ENCODE results near the gene LAMA2. TPM values are rescaled to one million over a fixed set of nuclear protein-coding genes. Genes with fewer than 3 reads are reported as not detected.

The LAMA2 gene
- total RNA-seq, 1 donor from 2014 or later, result 0.23 TPM

- no peak overlapping the region for H3K27ac Mint-ChIP-seq
- peaks cover 5% of the 10 kb centered on the region for H3K4me1 Mint-ChIP-seq (ENCODE audit: low read depth)
- no peak overlapping the region for H3K4me3 Mint-ChIP-seq (ENCODE audit: low read depth)
- no peaks in the 10 kb centered on the region for H3K9me3 Mint-ChIP-seq
- intact Hi-C loops (cut with micrococcal nuclease), result no loop called here
- H3K36me3 Mint-ChIP-seq (ENCODE audit: low read depth), result no peaks in the 10 kb centered on the region
- H3K27me3 Mint-ChIP-seq (ENCODE audit: low read depth), result peaks cover 6% of the 10 kb centered on the region
- no peak for DNase-seq (ENCODE audit: low spot score)
Observed at GRCh38 chr6:129542705-129543104, 659.8 kb downstream of the LAMA2 start.

GRCh38 chr6:129543981-129544380 is 661.0 kb downstream of the LAMA2 start:
- intact Hi-C loops (cut with micrococcal nuclease), result no loop called here
- Mint-ChIP-seq H3K27me3 (ENCODE audit: low read depth) (peaks cover 1% of the 10 kb centered on the region), H3K36me3 (ENCODE audit: low read depth) (no peaks in the 10 kb centered on the region), H3K9me3 (no peaks in the 10 kb centered on the region), H3K27ac (no peak overlapping the region), H3K4me1 (ENCODE audit: low read depth) (peaks cover 5% of the 10 kb centered on the region), H3K4me3 (ENCODE audit: low read depth) (no peak overlapping the region)
- no peak for DNase-seq (ENCODE audit: low spot score)

GRCh38 chr6:129544892-129545612 is 662.1 kb downstream of the LAMA2 start:
- Mint-ChIP-seq H3K4me1 (ENCODE audit: low read depth) (peaks cover 5% of the 10 kb centered on the region), H3K27me3 (ENCODE audit: low read depth) (no peaks in the 10 kb centered on the region), H3K27ac (no peak overlapping the region), H3K4me3 (ENCODE audit: low read depth) (no peak overlapping the region), H3K36me3 (ENCODE audit: low read depth) (no peaks in the 10 kb centered on the region), H3K9me3 (no peaks in the 10 kb centered on the region)
- DNase-seq (ENCODE audit: low spot score), result no peak
- intact Hi-C loops (cut with micrococcal nuclease), result no loop called here

- no peaks in the 10 kb centered on the region for H3K27me3 Mint-ChIP-seq (ENCODE audit: low read depth)
- H3K4me3 Mint-ChIP-seq (ENCODE audit: low read depth), result no peak overlapping the region
- no peaks in the 10 kb centered on the region for H3K36me3 Mint-ChIP-seq (ENCODE audit: low read depth)
- intact Hi-C loops (cut with micrococcal nuclease), result no loop called here
- no peaks in the 10 kb centered on the region for H3K9me3 Mint-ChIP-seq
- H3K4me1 Mint-ChIP-seq (ENCODE audit: low read depth), result peaks cover 5% of the 10 kb centered on the region
- no peak overlapping the region for H3K27ac Mint-ChIP-seq
- no peak for DNase-seq (ENCODE audit: low spot score)
Observed at GRCh38 chr6:129546702-129547101, 663.8 kb downstream of the LAMA2 start.

GRCh38 chr6:129551486-129551885 is 668.5 kb downstream of the LAMA2 start:
- Mint-ChIP-seq H3K9me3 (no peaks in the 10 kb centered on the region), H3K27ac (no peak overlapping the region), H3K27me3 (ENCODE audit: low read depth) (peaks cover 14% of the 10 kb centered on the region), H3K4me1 (ENCODE audit: low read depth) (no peaks in the 10 kb centered on the region), H3K36me3 (ENCODE audit: low read depth) (no peaks in the 10 kb centered on the region), H3K4me3 (ENCODE audit: low read depth) (no peak overlapping the region)
- intact Hi-C loops (cut with micrococcal nuclease), result no loop called here
- no peak for DNase-seq (ENCODE audit: low spot score)

GRCh38 chr6:129552413-129552812 is 669.5 kb downstream of the LAMA2 start:
- Mint-ChIP-seq H3K9me3 (no peaks in the 10 kb centered on the region), H3K27me3 (ENCODE audit: low read depth) (peaks cover 14% of the 10 kb centered on the region), H3K27ac (no peak overlapping the region), H3K4me1 (ENCODE audit: low read depth) (no peaks in the 10 kb centered on the region), H3K4me3 (ENCODE audit: low read depth) (no peak overlapping the region), H3K36me3 (ENCODE audit: low read depth) (no peaks in the 10 kb centered on the region)
- no peak for DNase-seq (ENCODE audit: low spot score)
- intact Hi-C loops (cut with micrococcal nuclease), result no loop called here

GRCh38 chr6:129555206-129555832 is 672.4 kb downstream of the LAMA2 start:
- H3K27me3 Mint-ChIP-seq (ENCODE audit: low read depth), result peaks cover 14% of the 10 kb centered on the region
- no peak overlapping the region for H3K4me3 Mint-ChIP-seq (ENCODE audit: low read depth)
- intact Hi-C loops (cut with micrococcal nuclease), result no loop called here
- no peaks in the 10 kb centered on the region for H3K9me3 Mint-ChIP-seq
- H3K27ac Mint-ChIP-seq, result no peak overlapping the region
- DNase-seq (ENCODE audit: low spot score), result no peak
- H3K36me3 Mint-ChIP-seq (ENCODE audit: low read depth), result no peaks in the 10 kb centered on the region
- H3K4me1 Mint-ChIP-seq (ENCODE audit: low read depth), result no peaks in the 10 kb centered on the region

GRCh38 chr6:129558248-129558647 is 675.3 kb downstream of the LAMA2 start:
- H3K9me3 Mint-ChIP-seq, result no peaks in the 10 kb centered on the region
- no peaks in the 10 kb centered on the region for H3K4me1 Mint-ChIP-seq (ENCODE audit: low read depth)
- H3K27me3 Mint-ChIP-seq (ENCODE audit: low read depth), result peaks cover 7% of the 10 kb centered on the region
- intact Hi-C loops (cut with micrococcal nuclease), result no loop called here
- H3K36me3 Mint-ChIP-seq (ENCODE audit: low read depth), result no peaks in the 10 kb centered on the region
- DNase-seq (ENCODE audit: low spot score), result no peak
- H3K27ac Mint-ChIP-seq, result no peak overlapping the region
- H3K4me3 Mint-ChIP-seq (ENCODE audit: low read depth), result no peak overlapping the region

GRCh38 chr6:129565366-129565765 is 682.4 kb downstream of the LAMA2 start:
- DNase-seq (ENCODE audit: low spot score), result no peak
- Mint-ChIP-seq H3K27me3 (ENCODE audit: low read depth) (peaks cover 17% of the 10 kb centered on the region), H3K4me1 (ENCODE audit: low read depth) (no peaks in the 10 kb centered on the region), H3K9me3 (no peaks in the 10 kb centered on the region), H3K36me3 (ENCODE audit: low read depth) (no peaks in the 10 kb centered on the region), H3K27ac (no peak overlapping the region), H3K4me3 (ENCODE audit: low read depth) (no peak overlapping the region)
- intact Hi-C loops (cut with micrococcal nuclease), result loop anchor here (10.0 kb wide), 1 partner anchor 191 kb away; no protein-coding TSS in a partner anchor

- DNase-seq (ENCODE audit: low spot score), result no peak
- H3K27me3 Mint-ChIP-seq (ENCODE audit: low read depth), result peaks cover 17% of the 10 kb centered on the region
- no peaks in the 10 kb centered on the region for H3K9me3 Mint-ChIP-seq
- intact Hi-C loops (cut with micrococcal nuclease), result loop anchor here (10.0 kb wide), 1 partner anchor 191 kb away; no protein-coding TSS in a partner anchor
- H3K27ac Mint-ChIP-seq, result no peak overlapping the region
- H3K36me3 Mint-ChIP-seq (ENCODE audit: low read depth), result peaks cover under 1% of the 10 kb centered on the region
- no peak overlapping the region for H3K4me3 Mint-ChIP-seq (ENCODE audit: low read depth)
- H3K4me1 Mint-ChIP-seq (ENCODE audit: low read depth), result no peaks in the 10 kb centered on the region
Observed at GRCh38 chr6:129565811-129566210, 682.9 kb downstream of the LAMA2 start.
